H1 (cell line): ENCODE data around the gene SERPINH1.

ENCODE experiments used
- ATF3 ChIP-seq: IDR thresholded peaks from 2 replicates; pipeline ENCODE4 v1.6.1; 2011; ENCODE audit warnings: low read depth, mild to moderate bottlenecking, low read length; ENCODE audit not compliant: insufficient read depth
- CTCF ChIP-seq, 3 experiments: IDR thresholded peaks; 1 replicate in 2 of 3; 2 replicates in 1 of 3; pipeline versions ENCODE4 v1.5.1 to v1.6.1; 2011; ENCODE audit warnings: low read length in 3 of 3, mild to moderate bottlenecking in 3 of 3, inconsistent platforms in 2 of 3, low read depth in 1 of 3, moderate library complexity in 1 of 3; ENCODE audit not compliant: insufficient read depth in 1 of 3; ENCODE audit errors: control extremely low read depth in 1 of 3
- EGR1 ChIP-seq: IDR thresholded peaks from 2 replicates; pipeline ENCODE4 v1.6.1; 2011; ENCODE audit warnings: low read depth, low read length, borderline replicate concordance
- EP300 ChIP-seq, 2 experiments: IDR thresholded peaks; 1 replicate in 1 of 2; 2 replicates in 1 of 2; pipeline ENCODE4 v1.6.1; 2011 to 2012; ENCODE audit warnings: low read depth in 2 of 2, low read length in 2 of 2, mild to moderate bottlenecking in 2 of 2, borderline replicate concordance in 1 of 2, inconsistent platforms in 1 of 2, moderate library complexity in 1 of 2
- EZH2 ChIP-seq: fragments of 200-600 bp; sonication (generic); IDR thresholded peaks from 2 replicates; pipeline ENCODE4 v1.7.1; 2012; ENCODE audit warnings: low read depth, mild to moderate bottlenecking, moderate library complexity, low read length, inconsistent platforms; ENCODE audit not compliant: severe bottlenecking
- JUND ChIP-seq: IDR thresholded peaks from 2 replicates; pipeline ENCODE4 v1.6.1; 2011; ENCODE audit warnings: mild to moderate bottlenecking, improper control_type of control experiment, low read length
- KDM1A ChIP-seq: fragments of 200-600, 300-600 bp; sonication (generic); IDR thresholded peaks from 2 replicates; pipeline ENCODE4 v1.7.1; 2016; ENCODE audit warnings: mild to moderate bottlenecking, low read length, borderline replicate concordance
- MAX ChIP-seq: IDR thresholded peaks from 2 replicates; pipeline ENCODE4 v1.6.1; 2012; ENCODE audit warnings: inconsistent platforms
- POLR2A ChIP-seq, 2 experiments: IDR thresholded peaks; 1 replicate in 1 of 2; 2 replicates in 1 of 2; pipeline ENCODE4 v1.6.1; 2011; ENCODE audit warnings: low read depth in 2 of 2, low read length in 2 of 2, mild to moderate bottlenecking in 2 of 2; ENCODE audit errors: control extremely low read depth in 1 of 2
- POLR2AphosphoS5 ChIP-seq: IDR thresholded peaks from 2 replicates; pipeline ENCODE4 v1.6.1; 2011; ENCODE audit warnings: low read depth, low read length
- RXRA ChIP-seq: IDR thresholded peaks from 2 replicates; pipeline ENCODE4 v1.6.1; 2011; ENCODE audit warnings: low read depth, mild to moderate bottlenecking, low read length, moderate library complexity; ENCODE audit not compliant: insufficient read depth
- SIN3A ChIP-seq, 2 experiments: IDR thresholded peaks in 1 of 2; conservative IDR thresholded peaks in 1 of 2; 2 replicates each; pipeline ENCODE4 v1.6.1; 2011 to 2012; ENCODE audit warnings: low read length in 2 of 2, improper control_type of control experiment in 1 of 2, low read depth in 1 of 2, mild to moderate bottlenecking in 1 of 2
- TAF1 ChIP-seq: IDR thresholded peaks from 2 replicates; pipeline ENCODE4 v1.6.1; 2011; ENCODE audit warnings: mild to moderate bottlenecking, low read depth, low read length
- ZNF274 ChIP-seq: IDR thresholded peaks from 2 replicates; pipeline ENCODE4 v1.7.0; 2012; ENCODE audit warnings: low read length, borderline replicate concordance; ENCODE audit errors: extremely low read depth

- TF ChIP-seq CTCF (IDR thresholded peaks at IDR 0.05; ENCODE audit: control extremely low read depth in 1 of 3, insufficient read depth in 1 of 3, low read depth in 1 of 3, low read length in 3 of 3) (no peak), ZNF274 (no peak), EZH2 (no peak), ATF3 (no peak), RXRA (no peak), EGR1 (no peak), SIN3A (conservative IDR thresholded peaks at IDR 0.05 in 1 of 2, IDR thresholded peaks at IDR 0.05 in 1 of 2; ENCODE audit: low read depth in 1 of 2, low read length in 2 of 2) (no peak), POLR2A (IDR thresholded peaks at IDR 0.05; ENCODE audit: control extremely low read depth in 1 of 2, low read depth in 2 of 2, low read length in 2 of 2) (no peak), TAF1 (no peak), JUND (no peak), EP300 (IDR thresholded peaks at IDR 0.05; ENCODE audit: borderline replicate concordance in 1 of 2, low read depth in 2 of 2, low read length in 2 of 2) (no peak), MAX (no peak), KDM1A (no peak), POLR2AphosphoS5 (0 out of 2 replicates have a peak, but pooled peaks have one; percentile 15)
Measured at GRCh38 chr11:75565916-75566762, 4.1 kb downstream of the SERPINH1 start.
